GM21381 (cell line): Measurements from ENCODE around the gene CD9.
"Not testable (repeated sequence)": the region's sequence is repeated elsewhere in the genome, so short reads cannot be mapped to it uniquely, and the experiment has no call there.

Source experiments
- ATAC-seq: cut with Tn5 transposase; IDR thresholded peaks from one replicate; pipeline ENCODE4 v1.9.1; 2021; ENCODE audit warnings: mild to moderate bottlenecking, moderate library complexity; ENCODE audit not compliant: unreplicated experiment

CD9 gene, protein sequence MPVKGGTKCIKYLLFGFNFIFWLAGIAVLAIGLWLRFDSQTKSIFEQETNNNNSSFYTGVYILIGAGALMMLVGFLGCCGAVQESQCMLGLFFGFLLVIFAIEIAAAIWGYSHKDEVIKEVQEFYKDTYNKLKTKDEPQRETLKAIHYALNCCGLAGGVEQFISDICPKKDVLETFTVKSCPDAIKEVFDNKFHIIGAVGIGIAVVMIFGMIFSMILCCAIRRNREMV

DNA sequence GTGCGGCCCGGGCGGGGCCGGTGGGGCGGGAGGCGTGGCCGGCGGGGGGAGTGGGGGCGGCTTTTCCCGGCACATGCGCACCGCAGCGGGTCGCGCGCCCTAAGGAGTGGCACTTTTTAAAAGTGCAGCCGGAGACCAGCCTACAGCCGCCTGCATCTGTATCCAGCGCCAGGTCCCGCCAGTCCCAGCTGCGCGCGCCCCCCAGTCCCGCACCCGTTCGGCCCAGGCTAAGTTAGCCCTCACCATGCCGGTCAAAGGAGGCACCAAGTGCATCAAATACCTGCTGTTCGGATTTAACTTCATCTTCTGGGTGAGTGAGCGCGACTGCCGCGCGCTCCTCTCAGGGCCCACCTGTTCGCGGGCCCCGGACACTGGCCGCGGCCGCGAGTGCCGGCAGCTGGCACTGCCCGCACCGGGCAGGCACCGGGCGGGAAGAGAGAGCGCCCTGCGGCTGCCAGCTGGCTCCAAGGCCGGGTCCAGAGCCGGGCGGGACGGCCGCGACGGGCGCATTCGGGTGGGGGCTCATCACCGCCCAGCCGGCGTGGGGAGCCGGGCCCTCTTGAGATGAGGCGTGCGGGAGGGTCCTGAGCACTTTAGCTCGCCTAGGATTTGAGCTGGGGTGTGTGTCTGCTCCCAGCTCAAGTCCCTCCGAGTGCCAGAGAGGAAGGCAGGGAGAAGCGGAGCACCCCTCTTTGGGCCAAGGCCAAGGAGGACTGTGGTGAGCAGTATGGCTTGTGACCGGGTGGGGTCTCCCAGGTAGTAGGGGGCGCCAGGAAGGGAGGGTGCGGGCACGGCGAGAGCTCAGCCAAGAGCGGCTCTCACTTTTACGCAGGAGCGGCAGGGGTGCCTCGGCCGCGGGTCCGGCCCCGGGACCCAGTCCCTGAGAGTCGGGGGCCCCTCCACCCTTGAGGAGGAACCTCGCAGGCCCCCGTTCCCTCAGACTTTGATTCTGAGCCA lies at the start of gene CD9:
Gene CD9 (plus strand): TSS at position 145 of the 957 bp plus-strand sequence. CDS start 100 bp downstream, at position 245.
- ATAC-seq, result no peak

DNA sequence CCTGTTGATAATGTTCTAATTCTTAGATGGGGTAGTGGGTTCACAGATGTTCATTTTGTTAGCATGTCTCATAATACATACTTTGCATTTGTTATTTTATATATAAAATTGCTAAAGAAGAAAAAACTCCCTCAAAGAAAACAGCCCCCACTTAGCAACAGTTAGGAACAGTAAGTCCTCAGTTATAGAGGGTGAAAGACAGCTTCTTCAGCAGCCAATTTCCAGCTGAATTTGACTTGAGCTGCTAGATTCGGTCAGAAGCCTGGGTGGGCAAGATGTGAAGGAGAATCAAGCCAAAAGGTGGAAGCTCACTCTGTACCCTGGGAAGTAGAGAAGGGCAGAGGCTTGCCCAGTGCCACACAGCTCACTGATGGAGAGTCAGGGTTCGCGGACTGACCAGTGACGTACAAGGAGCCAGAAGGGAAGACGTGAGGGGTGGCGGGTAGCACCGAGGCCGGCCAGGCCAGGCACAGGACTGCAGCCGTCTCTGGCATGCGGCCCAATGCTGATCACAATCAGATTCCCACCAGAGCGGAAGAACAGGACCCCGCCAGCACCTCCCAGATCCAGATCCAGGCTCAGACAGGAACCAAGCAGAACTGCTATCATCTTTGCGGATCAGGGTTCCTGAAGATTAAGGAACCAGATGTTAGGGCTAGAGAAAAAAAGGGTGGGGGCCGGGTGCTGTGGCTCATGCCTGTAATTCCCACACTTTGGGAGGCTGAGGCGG lies 45.3 kb upstream of the CD9 start:
- ATAC-seq, result no peak

DNA sequence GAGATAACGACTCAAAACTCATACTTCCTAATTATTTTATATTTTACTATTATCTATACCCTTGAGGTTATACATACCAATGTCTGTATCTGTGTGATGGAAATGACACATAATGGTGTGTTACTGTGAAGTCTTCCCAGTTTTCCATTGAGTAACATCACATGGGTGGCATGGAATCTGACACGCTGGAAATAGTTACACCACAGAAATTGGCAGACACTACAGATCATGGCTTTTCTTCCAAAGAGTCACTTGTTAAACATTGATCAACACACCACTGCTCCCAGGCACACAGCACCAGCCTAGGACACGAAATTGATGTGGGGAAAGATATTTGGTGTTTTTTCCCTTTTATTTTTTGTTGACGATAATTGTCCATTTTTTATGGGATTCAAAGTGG lies 42.7 kb upstream of the CD9 start:
- ATAC-seq, result no peak

DNA sequence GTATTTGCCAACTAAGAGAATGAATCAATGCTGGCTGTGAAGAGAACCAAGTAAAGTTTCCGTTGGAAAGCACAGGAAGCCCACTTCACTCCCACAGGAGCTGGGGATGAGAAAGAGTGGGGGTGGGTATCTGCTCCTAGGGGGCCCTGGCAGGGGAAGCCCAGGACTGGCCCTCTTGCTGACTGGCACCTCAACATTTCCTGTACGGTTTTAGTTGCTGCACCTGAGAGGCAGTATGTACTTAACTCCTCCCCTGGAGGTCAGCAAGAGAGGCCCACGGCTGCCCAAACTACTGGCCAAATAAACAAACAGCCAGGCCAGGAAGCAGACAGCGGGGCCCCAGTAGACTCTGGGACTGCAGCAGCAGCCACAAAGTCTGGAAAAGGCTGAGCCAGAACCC lies 41.9 kb upstream of the CD9 start:
- no peak for ATAC-seq

DNA sequence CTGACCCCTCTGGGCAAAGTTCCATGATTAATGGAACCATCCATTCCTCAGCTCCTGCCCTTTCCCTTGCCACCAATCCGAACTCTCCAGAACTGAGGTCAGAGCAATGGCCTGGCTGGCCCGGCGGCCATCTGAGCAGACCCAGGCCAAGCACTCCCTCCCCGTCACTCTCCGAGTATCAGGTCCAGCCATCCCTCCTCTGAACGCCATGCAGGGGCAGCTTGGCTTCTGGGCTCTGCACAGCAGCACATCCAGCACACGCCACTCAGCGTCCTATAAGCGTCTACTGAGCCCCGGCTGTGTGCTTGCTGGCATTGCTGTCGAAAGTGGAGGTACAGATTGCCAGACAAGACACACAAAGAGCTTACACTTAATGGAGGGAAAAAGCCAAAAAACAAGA lies 41.5 kb upstream of the CD9 start:
- ATAC-seq, result no peak

DNA sequence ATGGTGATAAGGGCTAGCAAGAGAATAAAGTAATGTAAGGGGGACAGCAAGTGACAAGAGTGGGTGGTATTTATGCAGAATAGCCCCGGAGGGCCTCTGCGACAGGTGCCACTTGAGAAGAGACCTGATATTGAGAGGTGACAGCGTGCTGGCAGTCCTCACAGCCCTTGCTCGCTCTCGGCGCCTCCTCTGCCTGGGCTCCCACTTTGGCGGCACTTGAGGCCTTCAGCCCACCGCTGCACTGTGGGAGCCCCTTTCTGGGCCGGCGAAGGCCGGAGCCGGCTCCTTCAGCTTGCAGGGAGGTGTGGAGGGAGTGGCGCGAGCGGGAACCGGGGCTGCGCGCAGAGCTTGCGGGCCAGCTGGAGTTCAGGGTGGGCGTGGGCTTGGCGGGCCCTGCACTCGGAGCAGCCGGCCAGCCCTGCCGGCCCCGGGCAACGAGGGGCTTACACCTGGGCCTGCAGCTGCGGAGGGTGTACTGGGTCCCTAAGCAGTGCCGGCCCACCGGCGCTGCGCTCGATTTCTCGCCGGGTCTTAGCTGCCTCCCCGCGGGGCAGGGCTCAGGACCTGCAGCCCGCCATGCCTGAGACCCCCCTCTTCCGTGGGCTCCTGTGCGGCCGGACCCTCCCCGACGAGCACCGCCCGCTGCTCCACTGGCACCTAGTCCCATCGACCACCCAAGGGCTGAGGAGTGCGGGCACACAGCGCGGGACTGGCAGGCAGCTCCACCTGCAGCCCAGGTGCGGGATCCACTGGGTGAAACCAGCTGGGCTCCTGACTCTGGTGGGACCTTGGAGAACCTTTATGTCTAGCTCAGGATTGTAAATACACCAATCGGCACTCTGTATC lies 40.8 kb upstream of the CD9 start:
- ATAC-seq, result not testable (repeated sequence)

DNA sequence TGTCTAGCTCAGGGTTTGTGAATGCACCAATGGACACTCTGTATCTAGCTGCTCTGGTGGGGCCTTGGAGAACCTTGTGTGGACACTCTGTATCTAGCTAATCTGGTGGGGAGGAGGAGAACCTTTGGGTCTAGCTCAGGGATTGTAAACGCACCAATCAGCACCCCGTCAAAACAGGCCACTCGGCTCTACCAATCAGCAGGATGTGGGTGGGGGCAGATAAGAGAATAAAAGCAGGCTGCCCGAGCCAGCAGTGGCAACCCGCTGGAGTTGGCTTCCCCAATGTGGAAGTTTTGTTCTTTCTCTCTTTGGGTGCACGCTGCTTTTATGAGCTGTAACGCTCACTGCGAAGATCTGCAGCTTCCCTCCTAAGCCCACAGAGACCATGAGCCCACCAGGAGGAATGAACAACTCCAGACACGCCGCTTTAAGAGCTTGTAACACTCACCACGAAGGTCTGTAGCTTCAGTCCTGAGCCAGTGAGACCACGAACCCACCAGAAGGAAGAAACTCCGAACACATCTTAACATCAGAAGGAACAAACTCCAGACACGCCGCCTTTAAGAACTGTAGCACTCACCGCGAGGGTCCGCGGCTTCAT lies 40.1 kb upstream of the CD9 start:
- not testable (repeated sequence) for ATAC-seq

DNA sequence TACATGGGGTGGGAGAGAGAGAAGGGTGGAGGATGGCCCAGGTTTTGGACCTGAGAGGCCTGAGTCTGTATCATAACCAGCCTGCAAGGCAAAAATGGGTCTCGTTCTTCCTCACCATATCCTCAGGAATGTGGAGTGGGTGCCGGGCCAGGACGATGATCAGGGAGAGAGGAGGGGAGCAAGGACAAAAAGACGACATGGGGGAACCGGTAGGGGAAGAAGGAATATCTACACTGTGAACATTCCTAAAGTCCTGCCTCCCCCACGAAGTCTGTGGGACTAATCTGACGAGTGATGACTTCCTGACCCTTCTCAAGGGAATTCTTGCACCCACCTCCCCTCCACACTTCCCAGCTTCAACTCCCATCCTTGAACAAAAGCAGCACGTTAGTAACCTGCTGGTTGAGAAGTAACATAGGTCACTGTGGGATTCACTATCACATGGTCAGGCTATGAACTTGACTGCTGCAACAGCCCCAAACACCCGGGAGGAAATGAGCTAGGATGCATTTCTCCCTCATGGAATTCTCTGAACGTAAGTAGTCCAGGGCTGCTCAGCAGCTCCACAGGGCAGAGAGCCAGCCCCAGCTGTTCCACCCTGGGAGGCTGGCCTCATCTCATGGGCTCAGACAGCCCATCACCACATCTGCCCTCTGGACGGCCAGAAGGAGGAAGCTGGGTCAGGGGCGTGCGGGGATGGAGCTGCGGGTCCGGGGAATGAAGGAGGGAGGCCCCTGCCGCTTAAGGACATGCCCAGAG lies 38.9 kb upstream of the CD9 start:
- no peak for ATAC-seq

DNA sequence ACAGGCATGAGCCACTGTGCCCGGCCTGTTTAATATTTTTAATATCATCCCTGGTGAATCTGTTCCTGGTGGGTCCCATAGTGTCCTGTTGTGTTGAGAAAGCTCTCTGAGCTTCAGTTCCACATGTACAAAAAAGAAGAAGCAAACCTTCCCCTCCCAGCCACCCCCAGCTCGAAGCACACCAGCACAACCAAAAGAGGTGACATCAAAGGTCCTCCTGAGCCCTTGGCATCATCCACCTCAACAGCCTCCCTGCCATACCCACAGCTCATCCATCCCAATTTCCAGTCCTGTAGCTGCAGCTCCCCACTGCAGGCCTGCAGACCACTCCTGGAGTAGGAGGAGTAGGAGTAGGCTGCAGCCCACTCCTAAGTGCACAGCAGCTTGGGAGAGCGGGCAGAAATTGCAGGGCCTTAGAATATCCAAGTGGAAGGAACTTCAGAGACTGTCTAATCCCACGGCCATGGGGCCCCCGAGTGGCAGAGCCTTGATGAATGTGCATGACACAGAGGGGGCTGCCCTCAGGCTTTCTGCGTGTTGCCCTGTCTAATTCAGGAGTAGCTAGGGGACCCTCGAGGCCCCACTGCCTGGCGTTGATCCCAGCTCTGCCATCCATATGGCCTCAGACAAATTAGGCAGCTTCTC lies 36.7 kb upstream of the CD9 start:
- ATAC-seq, result no peak

DNA sequence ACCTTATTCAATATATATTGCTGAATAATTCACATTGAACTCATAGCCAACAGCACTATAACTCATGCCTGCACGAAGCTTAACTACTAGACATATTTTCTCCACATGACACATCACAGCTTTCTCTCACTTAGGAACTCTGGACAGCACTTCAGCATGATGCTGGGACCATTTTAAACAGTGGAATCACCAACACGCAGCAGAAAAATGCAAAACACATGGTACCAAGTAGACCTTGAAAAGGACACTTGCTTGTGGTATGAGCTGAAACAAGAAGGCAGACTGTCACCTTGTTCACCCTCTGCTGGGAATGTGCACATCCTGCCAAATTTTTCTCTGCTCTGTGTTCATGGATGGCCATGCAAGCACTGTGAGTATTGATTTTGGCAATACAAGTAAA lies 34.8 kb upstream of the CD9 start:
- no peak for ATAC-seq

DNA sequence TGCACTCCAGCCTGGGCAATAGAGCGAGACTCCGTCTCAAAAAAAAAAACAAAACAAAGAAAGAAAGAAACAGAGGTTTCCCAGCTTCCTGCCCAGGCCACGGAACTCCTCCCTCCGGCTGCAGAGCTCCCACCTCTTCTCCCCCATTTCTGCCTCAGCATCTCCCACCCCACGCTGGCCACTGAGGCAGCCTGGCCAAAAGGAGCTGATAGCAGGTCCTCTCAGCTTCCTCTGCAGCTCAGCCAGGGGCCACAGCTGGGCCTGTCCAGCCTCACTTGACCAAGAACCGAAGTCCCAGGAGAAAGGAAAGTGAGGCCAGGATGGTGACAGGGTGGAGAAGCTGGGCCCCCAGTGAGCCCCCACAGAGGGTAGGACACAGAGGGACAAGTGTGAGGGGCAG lies 33.4 kb upstream of the CD9 start:
- no peak for ATAC-seq

DNA sequence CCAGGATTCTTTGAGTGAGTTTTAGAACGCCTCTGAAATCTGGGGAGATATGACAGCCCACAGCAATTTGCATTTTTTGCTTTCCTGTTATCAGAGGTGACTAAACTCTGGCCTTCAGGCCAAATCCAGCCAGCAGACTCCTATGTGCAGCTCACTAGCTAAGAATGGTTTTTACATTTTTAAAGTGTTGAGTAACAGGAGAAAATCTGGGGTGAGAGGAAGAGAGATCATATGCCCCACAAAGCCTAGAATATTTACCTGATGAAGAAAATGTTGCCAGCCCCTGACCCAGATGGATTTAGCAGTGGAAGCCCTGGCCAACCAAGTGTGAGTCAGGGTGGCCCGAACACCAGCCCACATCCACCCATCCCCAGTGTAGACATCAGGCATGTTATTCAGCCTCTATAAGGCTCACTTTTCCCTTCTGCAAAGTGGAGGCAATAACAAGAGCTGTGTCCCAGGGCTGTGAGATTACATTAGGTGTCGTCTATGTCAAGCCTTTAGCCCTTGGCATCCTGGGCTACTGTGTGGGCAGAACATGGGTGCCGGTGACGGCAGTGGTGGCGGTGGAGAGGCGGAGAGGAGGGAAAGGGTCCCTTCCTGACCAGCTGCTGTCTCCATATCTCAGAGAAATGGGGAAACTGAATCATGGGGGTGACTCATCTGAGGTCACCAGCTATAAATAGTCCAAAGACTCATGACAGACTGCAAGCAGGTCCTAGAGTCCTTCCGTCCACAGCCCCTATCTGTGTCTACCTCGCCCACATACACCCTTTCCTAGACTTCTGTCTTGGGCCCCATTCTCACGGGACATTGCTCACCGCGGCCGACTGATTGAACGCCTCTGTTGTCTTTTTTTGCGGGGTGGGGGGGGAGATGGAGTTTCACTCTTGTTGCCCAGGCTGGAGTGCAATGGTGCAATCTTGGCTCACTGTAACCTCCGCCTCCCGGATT lies 32.6 kb upstream of the CD9 start:
- peak; percentile 51 for ATAC-seq

DNA sequence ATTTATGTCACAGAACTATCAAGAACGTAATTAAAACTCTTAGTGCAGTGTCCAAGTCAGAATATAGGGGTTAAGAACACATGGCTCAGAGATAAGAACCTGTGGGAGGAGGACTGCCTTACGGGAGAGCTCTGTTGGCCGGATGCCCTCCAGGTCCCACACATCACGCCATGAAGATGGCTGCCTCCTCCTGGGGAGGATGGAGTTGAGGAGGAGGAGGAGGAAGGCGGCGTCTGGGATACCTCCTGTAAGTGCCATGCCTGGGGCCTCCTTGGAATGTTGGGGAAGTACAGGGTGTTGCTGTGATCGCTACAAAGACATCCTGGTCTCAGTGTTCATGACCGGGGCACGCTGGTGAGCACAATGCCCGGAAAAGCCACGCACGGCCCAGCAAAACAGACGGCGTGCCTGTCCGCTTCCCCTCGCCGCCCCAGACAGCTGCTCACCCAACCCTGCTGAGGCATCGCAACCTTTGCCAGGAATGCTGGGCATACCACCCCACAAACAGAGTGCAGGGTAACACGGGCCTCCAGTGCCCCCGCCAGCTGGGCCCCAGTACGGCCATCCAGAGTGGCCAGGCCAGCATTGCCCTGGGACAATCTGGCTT lies 28.7 kb upstream of the CD9 start:
- ATAC-seq, result no peak

DNA sequence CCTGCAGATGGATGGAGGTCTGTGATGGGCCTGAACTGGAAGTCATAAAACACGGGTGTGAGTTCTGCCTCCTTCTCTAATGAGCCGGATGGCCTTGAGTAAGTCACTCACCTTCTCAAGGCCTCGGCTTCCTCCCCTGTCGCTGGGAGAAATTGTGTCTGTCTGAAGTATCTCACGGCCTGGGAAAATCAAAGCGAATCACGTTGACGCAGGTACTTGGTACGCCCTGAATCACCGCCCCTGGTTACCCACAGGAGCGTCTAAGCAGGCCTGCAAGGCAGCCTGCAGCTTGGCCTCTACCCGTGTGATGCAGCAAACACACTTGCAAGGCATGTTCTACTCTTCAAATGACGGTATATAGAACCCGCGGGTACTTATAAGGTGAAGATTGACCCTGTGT lies 28.1 kb upstream of the CD9 start:
- ATAC-seq, result no peak

DNA sequence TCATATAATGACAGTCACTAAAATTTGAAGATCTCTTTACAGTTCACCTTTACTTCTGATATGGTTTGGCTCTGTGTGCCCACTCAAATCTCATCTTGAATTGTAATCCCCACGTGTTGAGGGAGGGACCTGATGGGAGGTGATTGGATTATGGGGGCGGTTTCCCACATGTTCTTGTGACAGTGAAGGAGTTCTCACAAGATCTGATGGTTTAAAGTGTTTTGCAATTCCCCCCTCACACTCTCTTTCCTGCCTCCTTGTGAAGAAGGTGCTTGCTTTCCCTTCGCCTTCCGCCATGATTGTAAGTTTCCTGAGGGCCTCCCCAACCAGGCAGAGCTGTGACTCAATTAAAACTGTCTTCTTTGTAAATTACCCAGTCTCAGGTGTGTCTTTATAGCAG lies 27.3 kb upstream of the CD9 start:
- ATAC-seq, result no peak

DNA sequence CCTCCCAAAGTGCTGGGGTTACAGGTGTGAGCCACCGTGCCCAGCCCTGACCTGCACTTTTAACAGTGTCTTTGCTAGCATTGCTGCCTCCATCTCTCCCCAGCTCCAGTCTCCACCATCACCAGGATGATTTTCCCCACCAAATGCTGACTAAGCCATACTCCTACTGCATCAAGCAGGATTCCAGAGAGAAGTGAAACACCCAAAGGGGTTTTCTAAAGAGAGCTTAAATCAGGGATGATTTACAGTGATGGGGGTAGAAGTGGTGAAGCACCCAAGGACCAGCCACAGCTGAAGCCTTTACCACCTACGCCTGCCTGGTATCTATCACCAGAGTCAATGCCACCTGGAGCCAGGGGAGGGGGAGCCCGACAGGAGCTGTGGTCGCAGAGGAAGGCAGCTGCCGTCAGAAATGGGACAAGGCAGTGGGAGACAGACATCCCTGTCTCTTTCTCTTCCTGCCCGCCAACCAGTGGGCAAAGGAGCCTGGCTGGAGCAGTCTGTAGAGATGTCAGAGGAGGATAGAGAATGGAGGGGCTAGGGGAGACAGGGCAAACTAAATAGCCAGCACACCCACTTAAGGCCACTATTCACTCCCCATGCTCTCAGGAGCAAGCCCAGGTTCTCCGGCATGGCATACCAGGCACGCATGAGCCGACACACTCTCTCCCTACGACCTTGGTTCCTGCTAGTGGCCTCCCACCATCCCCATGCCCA lies 22.4 kb upstream of the CD9 start:
- no peak for ATAC-seq
